Testis (tissue), 3 donors: ENCODE data around the gene GNAO1. TPM values are rescaled to one million over a fixed set of nuclear protein-coding genes. Genes with fewer than 3 reads are reported as not detected.

Experiments
- DNase-seq: peaks from one replicate; pipeline ENCODE4 v3.0.0-alpha.2; 2019
- H3K27ac ChIP-seq, 2 donors: fragments of 200-600 bp; sonication (generic); one replicate each; pipeline ENCODE4 v1.5.1; 2019
- H3K27me3 ChIP-seq: fragments of 200-600 bp; sonication (generic); one replicate; pipeline ENCODE4 v1.5.1; 2019
- H3K36me3 ChIP-seq: fragments of 200-600 bp; sonication (generic); one replicate; pipeline ENCODE4 v1.5.1; 2017; ENCODE audit warnings: low read depth; ENCODE audit errors: missing control alignments
- H3K4me1 ChIP-seq: fragments of 200-600 bp; sonication (generic); one replicate; pipeline ENCODE4 v1.5.1; 2019
- H3K4me3 ChIP-seq, 2 donors: fragments of 200-600 bp; sonication (generic); one replicate each; pipeline ENCODE4 v1.5.1; 2017 to 2019
- H3K9me3 ChIP-seq: fragments of 200-600 bp; sonication (generic); one replicate; pipeline ENCODE4 v1.5.1; 2017
- CTCF ChIP-seq, 3 experiments: fragments of 450-650 bp in 2 of 3; fragments of 200-600 bp in 1 of 3; sonication (generic) in 1 of 3; IDR thresholded peaks; one replicate each; pipeline ENCODE4 v1.5.1; 2016 to 2019; ENCODE audit warnings: antibody characterized with exemption in 3 of 3, mild to moderate bottlenecking in 2 of 3, moderate library complexity in 1 of 3
- POLR2A ChIP-seq: fragments of 450-650 bp; IDR thresholded peaks from one replicate; pipeline ENCODE4 v1.6.1; 2017; ENCODE audit warnings: antibody characterized with exemption, mild to moderate bottlenecking, moderate library complexity
- WGBS, 2 donors: methylation state at CpG; one replicate each; pipeline ENCODE4 v1.1.5; 2018; 5-methylcytosine and 5-hydroxymethylcytosine counted together
- intact Hi-C: fragments of 100-400 bp; cut with DNase I; formaldehyde crosslinking; loops from one replicate; pipeline ENCODE4 v1.15.1; 2023; ENCODE audit warnings: low total_unique reads
- polyA plus RNA-seq: library from polyadenylated mRNA; stranded (reverse); fragments of 350-450 nt; fragmentation: Illumina TruSeq; extraction: RNeasy Lipid Tissue Mini Kit (QIAGEN cat#74804); gene quantifications from one replicate; pipeline ENCODE4 v1.2.3, GENCODE V29; 2014; ENCODE audit warnings: low read depth, low replicate concordance; ENCODE audit not compliant: insufficient read depth
- total RNA-seq, 2 donors: library from RNA; depleted of rRNA; stranded (reverse); fragments of >200 nt; gene quantifications; one replicate each; pipeline ENCODE4 v1.2.3, GENCODE V29; 2016

The GNAO1 gene
- total and polyA plus RNA-seq, 3 donors from 2014 or later: 28.6 to 37.1 (median 33.3) TPM

DNA sequence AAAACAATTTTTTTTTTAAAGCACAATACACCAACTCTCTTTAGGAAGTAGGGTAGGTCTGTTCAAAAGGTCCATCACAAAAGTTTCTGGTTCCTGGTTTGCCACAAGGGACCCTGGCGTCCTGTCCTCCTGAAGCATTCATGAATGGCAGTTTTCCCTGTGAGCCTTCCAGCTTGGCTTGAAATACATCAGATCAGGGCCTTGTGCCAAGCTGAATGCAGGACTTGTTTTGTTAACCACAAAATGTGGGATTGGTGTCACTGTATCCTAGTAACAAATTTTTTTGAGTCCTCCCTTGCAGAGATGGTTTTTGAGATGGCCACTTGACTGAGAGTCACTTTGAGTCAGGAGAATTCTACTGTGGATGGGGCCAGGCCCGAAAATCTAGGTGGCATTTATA is 3.9 kb downstream of the GNAO1 start:
- no peaks in the 10 kb centered on the region for H3K27me3 ChIP-seq
- H3K4me1 ChIP-seq: peaks cover 5% of the 10 kb centered on the region
- no peaks in the 10 kb centered on the region for H3K36me3 ChIP-seq
- no peak overlapping the region for H3K4me3 ChIP-seq
- no peak for DNase-seq
- H3K9me3 ChIP-seq: no peaks in the 10 kb centered on the region
- TF ChIP-seq CTCF (IDR thresholded peaks at IDR 0.05) (no peak), POLR2A (no peak)
- 58 to 74% methylated on average over 2 of the region's 2 CpGs for WGBS, 2 donors
- no peak overlapping the region for H3K27ac ChIP-seq
- intact Hi-C loops: no loop called here

GRCh38 chr16:56196381-56196780 is 5.1 kb downstream of the GNAO1 start:
- intact Hi-C loops: no loop called here

GRCh38 chr16:56197192-56197992 is 6.1 kb downstream of the GNAO1 start:
- no peak for DNase-seq
- H3K36me3 ChIP-seq: no peaks in the 10 kb centered on the region
- intact Hi-C loops: no loop called here
- no peak overlapping the region for H3K27ac ChIP-seq
- 69 to 82% methylated on average over 11 of the region's 11 CpGs for WGBS, 2 donors
- no peak overlapping the region for H3K4me3 ChIP-seq
- no peak for TF ChIP-seq POLR2A
- no peak for TF ChIP-seq CTCF (IDR thresholded peaks at IDR 0.05)
- H3K27me3 ChIP-seq: no peaks in the 10 kb centered on the region
- H3K9me3 ChIP-seq: no peaks in the 10 kb centered on the region
- H3K4me1 ChIP-seq: peaks cover 5% of the 10 kb centered on the region

More at GRCh38 chr16:56196381-56196780, 5.1 kb downstream of the GNAO1 start:
- 89 to 93% methylated on average over 5 of the region's 5 CpGs for WGBS, 2 donors
- Histone ChIP-seq H3K9me3 (no peaks in the 10 kb centered on the region), H3K27me3 (no peaks in the 10 kb centered on the region), H3K27ac (no peak overlapping the region), H3K4me1 (peaks cover 5% of the 10 kb centered on the region), H3K4me3 (no peak overlapping the region), H3K36me3 (no peaks in the 10 kb centered on the region)
- TF ChIP-seq CTCF (IDR thresholded peaks at IDR 0.05) (no peak), POLR2A (no peak)
- no peak for DNase-seq

GRCh38 chr16:56198006-56198754 is 6.9 kb downstream of the GNAO1 start:
- intact Hi-C loops: no loop called here
- no peak for TF ChIP-seq CTCF (IDR thresholded peaks at IDR 0.05)
- TF ChIP-seq POLR2A: no peak
- no peaks in the 10 kb centered on the region for H3K36me3 ChIP-seq
- no peak overlapping the region for H3K27ac ChIP-seq
- no peaks in the 10 kb centered on the region for H3K27me3 ChIP-seq
- no peaks in the 10 kb centered on the region for H3K9me3 ChIP-seq
- no peak overlapping the region for H3K4me3 ChIP-seq
- H3K4me1 ChIP-seq: peaks cover 5% of the 10 kb centered on the region
- DNase-seq: no peak
